GM12878 (cell line): ENCODE measurements around the gene TSSK3. TPM values are rescaled to one million over a fixed set of nuclear protein-coding genes. Genes with fewer than 3 reads are reported as not detected.

Experiments
- DPF2 ChIP-seq: fragments of 450-650 bp; IDR thresholded peaks from 2 replicates; pipeline ENCODE4 v1.6.1; 2017; ENCODE audit warnings: mild to moderate bottlenecking
- GABPA ChIP-seq: IDR thresholded peaks from 2 replicates; pipeline ENCODE4 v1.6.1; 2014; ENCODE audit warnings: antibody characterized with exemption, low read depth, mild to moderate bottlenecking, inconsistent platforms
- NFXL1 ChIP-seq: fragments of 450-650 bp; IDR thresholded peaks from 2 replicates; pipeline ENCODE4 v1.6.1; 2017; ENCODE audit warnings: antibody characterized with exemption, mild to moderate bottlenecking, borderline replicate concordance
- NFYB ChIP-seq: IDR thresholded peaks from 2 replicates; pipeline ENCODE4 v1.6.1; 2011; ENCODE audit warnings: low read depth, mild to moderate bottlenecking, low read length, improper control_type of control experiment, moderate library complexity; ENCODE audit not compliant: insufficient read depth
- NR2F1 ChIP-seq: fragments of 450-650 bp; conservative IDR thresholded peaks from 2 replicates; pipeline ENCODE4 v1.6.1; 2017; ENCODE audit warnings: mild to moderate bottlenecking
- POLR2A ChIP-seq: IDR thresholded peaks from 2 replicates; pipeline ENCODE4 v1.6.1; 2011; ENCODE audit warnings: low read depth, mild to moderate bottlenecking, low read length
- RFX5 ChIP-seq: IDR thresholded peaks from 2 replicates; pipeline ENCODE4 v1.6.1; 2011; ENCODE audit warnings: low read depth, low read length, improper control_type of control experiment
- TAF1 ChIP-seq: IDR thresholded peaks from 2 replicates; pipeline ENCODE4 v1.6.1; 2011; ENCODE audit warnings: mild to moderate bottlenecking, low read depth, low read length, borderline replicate concordance
- TBL1XR1 ChIP-seq: IDR thresholded peaks from 2 replicates; pipeline ENCODE4 v1.6.1; 2012; ENCODE audit warnings: low read depth, low read length, improper control_type of control experiment
- WRNIP1 ChIP-seq: IDR thresholded peaks from 2 replicates; pipeline ENCODE4 v1.6.1; 2011; ENCODE audit warnings: low read depth, low read length, improper control_type of control experiment, borderline replicate concordance
- YY1 ChIP-seq: IDR thresholded peaks from 2 replicates; pipeline ENCODE4 v1.6.1; 2011; ENCODE audit warnings: low read depth, mild to moderate bottlenecking, low read length
- ZSCAN29 ChIP-seq: fragments of 450-650 bp; IDR thresholded peaks from 2 replicates; pipeline ENCODE4 v1.6.1; 2017; ENCODE audit warnings: mild to moderate bottlenecking, moderate library complexity
- polyA plus RNA-seq, 11 experiments: library from polyadenylated mRNA; depleted of rRNA in 4 of 11; unstranded in 6 of 11; stranded (reverse) in 5 of 11; fragments of >200 nt; fragmentation: Nextera tagmentation in 4 of 11; fragmentation: Illumina TruSeq in 1 of 11; extraction: Ambion mirVana in 4 of 11; extraction: Trizol in 1 of 11; gene quantifications; 1 replicate in 1 of 11; 2 replicates in 10 of 11; pipeline versions ENCODE4 v1.2.1 to v1.2.3, GENCODE V29; 2011 to 2016; ENCODE audit warnings: inconsistent platforms in 2 of 11, missing spikeins in 2 of 11, low read depth in 1 of 11
- total RNA-seq, 4 experiments: library from RNA; depleted of rRNA in 3 of 4; stranded (reverse); fragments of >200 nt in 3 of 4; fragmentation: Illumina TruSeq in 1 of 4; extraction: Trizol in 1 of 4; gene quantifications; 2 replicates each; pipeline versions ENCODE4 v1.2.1 to v1.2.3, GENCODE V29; 2013 to 2021
- TF ChIP-seq, protein P1 (sequence below): fragments of 450-650 bp; IDR thresholded peaks from 2 replicates; pipeline ENCODE4 v1.6.1; 2017; ENCODE audit warnings: low read depth, mild to moderate bottlenecking, moderate library complexity
- TF ChIP-seq, protein P2 (sequence below): fragments of 450-650 bp; IDR thresholded peaks from 2 replicates; pipeline ENCODE4 v1.6.1; 2016; ENCODE audit warnings: mild to moderate bottlenecking
- TF ChIP-seq, protein P3 (sequence below), 3 experiments: IDR thresholded peaks in 2 of 3; conservative IDR thresholded peaks in 1 of 3; 2 replicates each; pipeline ENCODE4 v1.5.1; 2011; ENCODE audit warnings: low read depth in 3 of 3, low read length in 3 of 3, mild to moderate bottlenecking in 3 of 3, control low read depth in 2 of 3, moderate library complexity in 2 of 3, inconsistent platforms in 1 of 3, mixed read lengths in 1 of 3; ENCODE audit not compliant: control insufficient read depth in 2 of 3, insufficient read depth in 1 of 3; ENCODE audit errors: extremely low read depth in 1 of 3
- TF ChIP-seq, protein P4 (sequence below): fragments of 450-650 bp; IDR thresholded peaks from 2 replicates; pipeline ENCODE4 v1.6.1; 2016; ENCODE audit warnings: mild to moderate bottlenecking, moderate library complexity, borderline replicate concordance
- TF ChIP-seq, protein P5 (sequence below): fragments of 450-650 bp; IDR thresholded peaks from 2 replicates; pipeline ENCODE4 v1.6.1; 2018; ENCODE audit warnings: mild to moderate bottlenecking, low read depth, moderate library complexity; ENCODE audit not compliant: partially characterized antibody

The TSSK3 gene
- total and polyA plus RNA-seq, 10 of the 15 experiments (the other 5 are each of a cell fraction or from before 2014, with no cell fraction given), result 0.42 to 0.82 (median 0.60) TPM

DNA sequence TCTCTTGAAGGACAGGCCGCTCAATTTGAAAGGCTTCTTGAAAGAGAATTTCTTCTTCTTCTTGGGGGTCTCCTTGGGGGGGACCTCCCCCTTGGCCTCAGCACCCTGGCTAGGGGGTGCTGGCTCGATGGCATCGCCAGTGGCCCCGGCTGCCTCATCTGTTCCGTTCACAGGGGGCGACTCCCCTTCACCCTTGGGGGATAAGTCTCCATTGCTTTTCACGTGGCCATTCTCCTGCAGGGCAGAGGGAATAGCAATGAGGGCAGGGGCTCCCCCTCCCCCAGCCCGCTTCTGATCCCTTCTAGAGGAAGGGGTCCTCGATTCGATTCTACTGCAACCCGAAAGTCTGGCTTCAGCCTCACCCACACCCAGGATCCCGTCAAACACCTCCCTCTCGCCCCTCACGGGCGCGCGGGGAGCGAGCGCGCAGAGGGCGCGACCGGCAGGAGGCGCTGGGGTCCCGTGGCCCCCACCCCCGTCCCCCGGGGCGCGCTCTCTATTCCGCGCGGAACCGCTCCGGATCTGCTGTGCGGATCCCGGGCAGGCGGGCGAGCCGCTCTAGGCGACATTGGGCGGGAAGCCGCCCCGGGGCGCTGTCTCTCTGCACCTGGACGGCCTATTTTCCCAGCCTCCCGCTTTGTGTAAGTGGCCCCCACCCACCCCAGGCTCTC lies 27.3 kb upstream of the TSSK3 start (continued):
- TF ChIP-seq, protein P1, sequence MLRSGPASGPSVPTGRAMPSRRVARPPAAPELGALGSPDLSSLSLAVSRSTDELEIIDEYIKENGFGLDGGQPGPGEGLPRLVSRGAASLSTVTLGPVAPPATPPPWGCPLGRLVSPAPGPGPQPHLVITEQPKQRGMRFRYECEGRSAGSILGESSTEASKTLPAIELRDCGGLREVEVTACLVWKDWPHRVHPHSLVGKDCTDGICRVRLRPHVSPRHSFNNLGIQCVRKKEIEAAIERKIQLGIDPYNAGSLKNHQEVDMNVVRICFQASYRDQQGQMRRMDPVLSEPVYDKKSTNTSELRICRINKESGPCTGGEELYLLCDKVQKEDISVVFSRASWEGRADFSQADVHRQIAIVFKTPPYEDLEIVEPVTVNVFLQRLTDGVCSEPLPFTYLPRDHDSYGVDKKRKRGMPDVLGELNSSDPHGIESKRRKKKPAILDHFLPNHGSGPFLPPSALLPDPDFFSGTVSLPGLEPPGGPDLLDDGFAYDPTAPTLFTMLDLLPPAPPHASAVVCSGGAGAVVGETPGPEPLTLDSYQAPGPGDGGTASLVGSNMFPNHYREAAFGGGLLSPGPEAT, result no peak
- TF ChIP-seq NFXL1, result no peak
- no peak for TF ChIP-seq TAF1
- peak; percentile 40; the same call in 1 of the 2 replicates for TF ChIP-seq POLR2A
- TF ChIP-seq YY1, result 0 out of 2 replicates have a peak, but pooled peaks have one; percentile 61
- TF ChIP-seq DPF2, result peak; percentile 46; the same call in 1 of the 2 replicates
- 0 out of 2 replicates have a peak, but pooled peaks have one; percentile 18 for TF ChIP-seq TBL1XR1
- no peak for TF ChIP-seq GABPA
- no peak for TF ChIP-seq RFX5
- peak; percentile 29; the same call in 1 of the 2 replicates for TF ChIP-seq WRNIP1
- TF ChIP-seq ZSCAN29, result no peak
- no peak for TF ChIP-seq NFYB
- TF ChIP-seq, protein P2, sequence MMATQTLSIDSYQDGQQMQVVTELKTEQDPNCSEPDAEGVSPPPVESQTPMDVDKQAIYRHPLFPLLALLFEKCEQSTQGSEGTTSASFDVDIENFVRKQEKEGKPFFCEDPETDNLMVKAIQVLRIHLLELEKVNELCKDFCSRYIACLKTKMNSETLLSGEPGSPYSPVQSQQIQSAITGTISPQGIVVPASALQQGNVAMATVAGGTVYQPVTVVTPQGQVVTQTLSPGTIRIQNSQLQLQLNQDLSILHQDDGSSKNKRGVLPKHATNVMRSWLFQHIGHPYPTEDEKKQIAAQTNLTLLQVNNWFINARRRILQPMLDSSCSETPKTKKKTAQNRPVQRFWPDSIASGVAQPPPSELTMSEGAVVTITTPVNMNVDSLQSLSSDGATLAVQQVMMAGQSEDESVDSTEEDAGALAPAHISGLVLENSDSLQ, result 0 out of 2 replicates have a peak, but pooled peaks have one; percentile 6
- TF ChIP-seq, protein P3, sequence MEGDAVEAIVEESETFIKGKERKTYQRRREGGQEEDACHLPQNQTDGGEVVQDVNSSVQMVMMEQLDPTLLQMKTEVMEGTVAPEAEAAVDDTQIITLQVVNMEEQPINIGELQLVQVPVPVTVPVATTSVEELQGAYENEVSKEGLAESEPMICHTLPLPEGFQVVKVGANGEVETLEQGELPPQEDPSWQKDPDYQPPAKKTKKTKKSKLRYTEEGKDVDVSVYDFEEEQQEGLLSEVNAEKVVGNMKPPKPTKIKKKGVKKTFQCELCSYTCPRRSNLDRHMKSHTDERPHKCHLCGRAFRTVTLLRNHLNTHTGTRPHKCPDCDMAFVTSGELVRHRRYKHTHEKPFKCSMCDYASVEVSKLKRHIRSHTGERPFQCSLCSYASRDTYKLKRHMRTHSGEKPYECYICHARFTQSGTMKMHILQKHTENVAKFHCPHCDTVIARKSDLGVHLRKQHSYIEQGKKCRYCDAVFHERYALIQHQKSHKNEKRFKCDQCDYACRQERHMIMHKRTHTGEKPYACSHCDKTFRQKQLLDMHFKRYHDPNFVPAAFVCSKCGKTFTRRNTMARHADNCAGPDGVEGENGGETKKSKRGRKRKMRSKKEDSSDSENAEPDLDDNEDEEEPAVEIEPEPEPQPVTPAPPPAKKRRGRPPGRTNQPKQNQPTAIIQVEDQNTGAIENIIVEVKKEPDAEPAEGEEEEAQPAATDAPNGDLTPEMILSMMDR (IDR thresholded peaks at IDR 0.05 in 2 of 3, conservative IDR thresholded peaks at IDR 0.05 in 1 of 3; ENCODE audit: control insufficient read depth in 2 of 3, extremely low read depth in 1 of 3, insufficient read depth in 1 of 3, low read depth in 3 of 3, low read length in 3 of 3), result peak; percentile 68 to 86 (median 72); a peak in 5 of 6 replicates
- TF ChIP-seq, protein P4, sequence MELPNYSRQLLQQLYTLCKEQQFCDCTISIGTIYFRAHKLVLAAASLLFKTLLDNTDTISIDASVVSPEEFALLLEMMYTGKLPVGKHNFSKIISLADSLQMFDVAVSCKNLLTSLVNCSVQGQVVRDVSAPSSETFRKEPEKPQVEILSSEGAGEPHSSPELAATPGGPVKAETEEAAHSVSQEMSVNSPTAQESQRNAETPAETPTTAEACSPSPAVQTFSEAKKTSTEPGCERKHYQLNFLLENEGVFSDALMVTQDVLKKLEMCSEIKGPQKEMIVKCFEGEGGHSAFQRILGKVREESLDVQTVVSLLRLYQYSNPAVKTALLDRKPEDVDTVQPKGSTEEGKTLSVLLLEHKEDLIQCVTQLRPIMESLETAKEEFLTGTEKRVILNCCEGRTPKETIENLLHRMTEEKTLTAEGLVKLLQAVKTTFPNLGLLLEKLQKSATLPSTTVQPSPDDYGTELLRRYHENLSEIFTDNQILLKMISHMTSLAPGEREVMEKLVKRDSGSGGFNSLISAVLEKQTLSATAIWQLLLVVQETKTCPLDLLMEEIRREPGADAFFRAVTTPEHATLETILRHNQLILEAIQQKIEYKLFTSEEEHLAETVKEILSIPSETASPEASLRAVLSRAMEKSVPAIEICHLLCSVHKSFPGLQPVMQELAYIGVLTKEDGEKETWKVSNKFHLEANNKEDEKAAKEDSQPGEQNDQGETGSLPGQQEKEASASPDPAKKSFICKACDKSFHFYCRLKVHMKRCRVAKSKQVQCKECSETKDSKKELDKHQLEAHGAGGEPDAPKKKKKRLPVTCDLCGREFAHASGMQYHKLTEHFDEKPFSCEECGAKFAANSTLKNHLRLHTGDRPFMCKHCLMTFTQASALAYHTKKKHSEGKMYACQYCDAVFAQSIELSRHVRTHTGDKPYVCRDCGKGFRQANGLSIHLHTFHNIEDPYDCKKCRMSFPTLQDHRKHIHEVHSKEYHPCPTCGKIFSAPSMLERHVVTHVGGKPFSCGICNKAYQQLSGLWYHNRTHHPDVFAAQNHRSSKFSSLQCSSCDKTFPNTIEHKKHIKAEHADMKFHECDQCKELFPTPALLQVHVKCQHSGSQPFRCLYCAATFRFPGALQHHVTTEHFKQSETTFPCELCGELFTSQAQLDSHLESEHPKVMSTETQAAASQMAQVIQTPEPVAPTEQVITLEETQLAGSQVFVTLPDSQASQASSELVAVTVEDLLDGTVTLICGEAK, result no peak
- TF ChIP-seq, protein P5, sequence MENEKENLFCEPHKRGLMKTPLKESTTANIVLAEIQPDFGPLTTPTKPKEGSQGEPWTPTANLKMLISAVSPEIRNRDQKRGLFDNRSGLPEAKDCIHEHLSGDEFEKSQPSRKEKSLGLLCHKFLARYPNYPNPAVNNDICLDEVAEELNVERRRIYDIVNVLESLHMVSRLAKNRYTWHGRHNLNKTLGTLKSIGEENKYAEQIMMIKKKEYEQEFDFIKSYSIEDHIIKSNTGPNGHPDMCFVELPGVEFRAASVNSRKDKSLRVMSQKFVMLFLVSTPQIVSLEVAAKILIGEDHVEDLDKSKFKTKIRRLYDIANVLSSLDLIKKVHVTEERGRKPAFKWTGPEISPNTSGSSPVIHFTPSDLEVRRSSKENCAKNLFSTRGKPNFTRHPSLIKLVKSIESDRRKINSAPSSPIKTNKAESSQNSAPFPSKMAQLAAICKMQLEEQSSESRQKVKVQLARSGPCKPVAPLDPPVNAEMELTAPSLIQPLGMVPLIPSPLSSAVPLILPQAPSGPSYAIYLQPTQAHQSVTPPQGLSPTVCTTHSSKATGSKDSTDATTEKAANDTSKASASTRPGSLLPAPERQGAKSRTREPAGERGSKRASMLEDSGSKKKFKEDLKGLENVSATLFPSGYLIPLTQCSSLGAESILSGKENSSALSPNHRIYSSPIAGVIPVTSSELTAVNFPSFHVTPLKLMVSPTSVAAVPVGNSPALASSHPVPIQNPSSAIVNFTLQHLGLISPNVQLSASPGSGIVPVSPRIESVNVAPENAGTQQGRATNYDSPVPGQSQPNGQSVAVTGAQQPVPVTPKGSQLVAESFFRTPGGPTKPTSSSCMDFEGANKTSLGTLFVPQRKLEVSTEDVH, result no peak
- TF ChIP-seq NR2F1, result no peak
